ENCODE measurements around the gene SNX24. TPM values are rescaled to one million over a fixed set of nuclear protein-coding genes. Genes with fewer than 3 reads are reported as not detected.
A peak's percentile ranks its signal among the peaks of the same experiment; 100 is the strongest.

The SNX24 gene
- total RNA-seq, 1 donor from 2014 or later: 40.9 TPM

DNA sequence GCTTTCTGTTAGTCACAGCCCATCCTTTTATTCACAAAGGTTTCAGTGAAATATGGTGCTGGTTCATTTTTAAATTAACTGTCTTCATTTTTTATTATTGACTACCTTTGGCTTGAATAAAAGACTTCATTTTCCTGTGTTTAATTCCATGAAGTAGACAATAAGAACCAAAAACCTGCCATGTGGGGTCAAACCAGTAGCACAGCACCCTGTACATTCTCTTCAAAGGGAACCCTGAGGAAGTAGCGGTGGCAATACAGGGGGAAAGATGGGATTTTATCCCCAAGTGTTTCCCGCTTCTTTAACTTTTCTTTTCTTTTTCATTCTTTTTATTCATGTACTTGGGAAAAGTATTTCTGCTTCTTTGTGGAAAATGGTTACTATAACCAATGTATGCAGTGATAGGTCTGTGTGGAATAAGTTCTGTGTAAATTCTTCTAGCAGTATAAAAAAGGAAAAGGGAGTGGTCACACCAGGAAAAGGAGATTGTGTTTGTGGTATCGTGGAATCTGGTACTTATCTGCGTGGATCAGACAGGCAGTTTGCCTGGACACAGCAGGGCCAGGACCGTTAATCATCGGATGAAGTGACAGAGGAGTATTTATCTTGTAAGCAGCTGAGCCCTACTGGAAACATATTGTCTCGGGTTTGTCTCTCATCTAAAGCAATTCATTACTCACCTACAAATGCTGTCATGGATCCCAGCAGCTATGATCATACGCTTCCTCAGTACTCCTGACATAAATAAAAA lies 96.9 kb downstream of the SNX24 start:
- H3K27me3 Mint-ChIP-seq (ENCODE audit: low read depth): no peaks in the 10 kb centered on the region
- peak overlapping the region; percentile 88 for H3K27ac Mint-ChIP-seq
- H3K36me3 Mint-ChIP-seq: peaks cover 21% of the 10 kb centered on the region
- peaks cover 24% of the 10 kb centered on the region for H3K4me1 Mint-ChIP-seq
- TF ChIP-seq, protein P1, sequence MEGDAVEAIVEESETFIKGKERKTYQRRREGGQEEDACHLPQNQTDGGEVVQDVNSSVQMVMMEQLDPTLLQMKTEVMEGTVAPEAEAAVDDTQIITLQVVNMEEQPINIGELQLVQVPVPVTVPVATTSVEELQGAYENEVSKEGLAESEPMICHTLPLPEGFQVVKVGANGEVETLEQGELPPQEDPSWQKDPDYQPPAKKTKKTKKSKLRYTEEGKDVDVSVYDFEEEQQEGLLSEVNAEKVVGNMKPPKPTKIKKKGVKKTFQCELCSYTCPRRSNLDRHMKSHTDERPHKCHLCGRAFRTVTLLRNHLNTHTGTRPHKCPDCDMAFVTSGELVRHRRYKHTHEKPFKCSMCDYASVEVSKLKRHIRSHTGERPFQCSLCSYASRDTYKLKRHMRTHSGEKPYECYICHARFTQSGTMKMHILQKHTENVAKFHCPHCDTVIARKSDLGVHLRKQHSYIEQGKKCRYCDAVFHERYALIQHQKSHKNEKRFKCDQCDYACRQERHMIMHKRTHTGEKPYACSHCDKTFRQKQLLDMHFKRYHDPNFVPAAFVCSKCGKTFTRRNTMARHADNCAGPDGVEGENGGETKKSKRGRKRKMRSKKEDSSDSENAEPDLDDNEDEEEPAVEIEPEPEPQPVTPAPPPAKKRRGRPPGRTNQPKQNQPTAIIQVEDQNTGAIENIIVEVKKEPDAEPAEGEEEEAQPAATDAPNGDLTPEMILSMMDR (IDR thresholded peaks at IDR 0.05; ENCODE audit: unreplicated experiment): no peak
- no peak overlapping the region for H3K4me3 Mint-ChIP-seq
- DNase-seq (ENCODE audit: low spot score in 2 of 2, unreplicated experiment in 2 of 2): no peak
- H3K9me3 Mint-ChIP-seq: peaks cover 8% of the 10 kb centered on the region

DNA sequence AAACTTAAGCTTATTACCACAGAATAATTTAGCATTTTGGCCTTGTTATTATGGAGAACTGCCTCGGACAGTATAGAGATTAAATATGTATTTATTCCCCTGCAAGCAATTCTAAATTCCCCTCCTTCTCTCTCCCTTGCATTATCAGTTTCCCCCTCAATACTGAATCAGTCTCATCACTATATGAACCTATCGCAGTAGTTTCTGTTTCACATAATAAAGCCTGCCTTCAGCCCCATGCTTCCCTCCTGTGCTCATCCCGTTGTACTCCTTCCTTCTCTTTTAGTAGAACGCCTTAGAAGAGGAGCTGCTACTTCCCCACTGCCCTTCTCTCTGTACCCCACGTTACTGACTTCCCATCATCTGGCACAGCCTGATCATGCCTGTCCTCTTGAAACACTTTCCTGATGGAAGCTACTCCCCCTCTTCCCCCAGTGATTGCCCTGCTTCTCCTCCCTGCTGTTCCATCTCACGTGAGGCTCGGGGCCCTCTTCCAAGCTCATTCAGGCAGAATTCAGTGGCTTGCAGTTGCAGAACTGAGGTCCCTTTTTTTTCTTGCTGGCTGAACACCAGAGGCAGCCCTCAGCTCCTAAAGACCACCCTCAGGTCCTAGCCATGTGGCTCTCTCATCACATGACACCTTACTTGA lies 97.8 kb downstream of the SNX24 start:
- Mint-ChIP-seq H3K27ac (peak overlapping the region; percentile 17), H3K36me3 (peaks cover 22% of the 10 kb centered on the region), H3K27me3 (ENCODE audit: low read depth) (no peaks in the 10 kb centered on the region), H3K9me3 (peaks cover 8% of the 10 kb centered on the region), H3K4me1 (peaks cover 24% of the 10 kb centered on the region), H3K4me3 (no peak overlapping the region)
- TF ChIP-seq, protein P1 (IDR thresholded peaks at IDR 0.05; ENCODE audit: unreplicated experiment): no peak
- no peak for DNase-seq (ENCODE audit: low spot score in 2 of 2, unreplicated experiment in 2 of 2)

DNA sequence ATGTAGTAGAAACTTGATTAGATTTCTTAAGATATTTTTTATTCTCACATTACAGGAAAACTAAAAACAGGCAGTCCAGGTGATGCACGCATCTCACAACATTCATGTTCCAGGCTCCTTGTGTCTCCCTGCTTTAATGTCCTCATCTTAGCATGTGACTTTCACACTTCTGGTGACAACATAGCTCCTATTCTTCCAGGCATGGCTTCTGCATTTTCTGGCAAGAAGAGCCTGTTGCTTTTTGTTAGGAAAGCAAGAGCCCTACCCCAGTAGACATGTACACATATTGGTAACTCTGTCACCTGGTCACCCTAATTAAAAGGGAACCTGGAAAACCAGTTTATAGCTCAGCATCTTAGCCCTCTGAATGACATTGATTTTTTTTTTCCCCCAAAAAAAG lies 98.6 kb downstream of the SNX24 start:
- H3K4me3 Mint-ChIP-seq: no peak overlapping the region
- H3K4me1 Mint-ChIP-seq: peaks cover 24% of the 10 kb centered on the region
- DNase-seq (ENCODE audit: low spot score in 2 of 2, unreplicated experiment in 2 of 2): no peak
- peaks cover 8% of the 10 kb centered on the region for H3K9me3 Mint-ChIP-seq
- TF ChIP-seq, protein P1 (IDR thresholded peaks at IDR 0.05; ENCODE audit: unreplicated experiment): no peak
- H3K27ac Mint-ChIP-seq: no peak overlapping the region
- H3K36me3 Mint-ChIP-seq: peaks cover 25% of the 10 kb centered on the region
- H3K27me3 Mint-ChIP-seq (ENCODE audit: low read depth): no peaks in the 10 kb centered on the region

DNA sequence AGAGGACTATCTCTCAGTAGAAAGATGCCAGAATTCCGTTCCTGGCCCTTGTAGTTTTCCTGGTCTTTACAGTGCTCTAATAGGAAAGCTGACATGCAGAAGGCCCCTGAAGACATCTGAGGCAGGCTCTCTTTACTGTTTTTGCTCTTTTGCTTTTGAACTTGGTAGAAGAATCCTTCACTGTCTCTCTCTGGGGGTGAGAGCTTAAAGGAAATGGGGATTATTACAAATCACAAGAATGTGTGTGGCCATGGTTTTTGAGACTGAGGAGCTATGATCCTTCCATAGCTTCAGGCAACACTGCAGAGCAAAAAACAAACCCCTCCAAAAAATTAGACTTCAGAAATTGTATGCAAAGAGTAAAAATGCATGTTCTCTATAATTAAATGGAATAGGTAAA lies 102.0 kb downstream of the SNX24 start:
- TF ChIP-seq, protein P1 (IDR thresholded peaks at IDR 0.05; ENCODE audit: unreplicated experiment): no peak
- no peak overlapping the region for H3K4me3 Mint-ChIP-seq
- H3K27me3 Mint-ChIP-seq (ENCODE audit: low read depth): no peaks in the 10 kb centered on the region
- peaks cover 22% of the 10 kb centered on the region for H3K4me1 Mint-ChIP-seq
- no peaks in the 10 kb centered on the region for H3K9me3 Mint-ChIP-seq
- DNase-seq (ENCODE audit: low spot score in 2 of 2, unreplicated experiment in 2 of 2): no peak
- H3K36me3 Mint-ChIP-seq: peaks cover 17% of the 10 kb centered on the region
- H3K27ac Mint-ChIP-seq: no peak overlapping the region

DNA sequence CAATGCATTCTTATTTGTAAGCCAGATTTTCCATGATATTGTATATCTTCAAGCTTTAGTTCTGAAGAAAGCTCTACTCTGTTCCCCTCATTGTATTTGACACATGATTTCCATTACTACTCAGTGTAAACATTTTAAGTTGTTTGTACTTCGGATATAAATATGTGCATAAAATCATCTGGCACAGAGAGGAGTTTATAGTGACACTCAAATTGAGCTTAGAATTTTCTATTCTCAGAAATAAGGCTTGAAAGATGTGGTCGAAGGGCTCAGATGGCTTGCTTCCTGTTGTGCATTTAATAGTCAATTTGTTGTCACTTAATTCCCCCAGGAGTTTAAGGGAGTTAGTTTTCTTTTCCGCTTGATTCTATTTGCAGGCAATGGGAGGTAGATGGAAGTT lies 102.4 kb downstream of the SNX24 start:
- no peak overlapping the region for H3K4me3 Mint-ChIP-seq
- peaks cover 18% of the 10 kb centered on the region for H3K4me1 Mint-ChIP-seq
- DNase-seq (ENCODE audit: low spot score in 2 of 2, unreplicated experiment in 2 of 2): no peak
- TF ChIP-seq, protein P1 (IDR thresholded peaks at IDR 0.05; ENCODE audit: unreplicated experiment): no peak
- no peaks in the 10 kb centered on the region for H3K27me3 Mint-ChIP-seq (ENCODE audit: low read depth)
- no peak overlapping the region for H3K27ac Mint-ChIP-seq
- no peaks in the 10 kb centered on the region for H3K9me3 Mint-ChIP-seq
- peaks cover 17% of the 10 kb centered on the region for H3K36me3 Mint-ChIP-seq
